ENCODE data around the gene RNF31. TPM values are rescaled to one million over a fixed set of nuclear protein-coding genes. Genes with fewer than 3 reads are reported as not detected.

The RNF31 gene
- total RNA-seq, 2 experiments from 2014 or later: 129 to 149 TPM

DNA sequence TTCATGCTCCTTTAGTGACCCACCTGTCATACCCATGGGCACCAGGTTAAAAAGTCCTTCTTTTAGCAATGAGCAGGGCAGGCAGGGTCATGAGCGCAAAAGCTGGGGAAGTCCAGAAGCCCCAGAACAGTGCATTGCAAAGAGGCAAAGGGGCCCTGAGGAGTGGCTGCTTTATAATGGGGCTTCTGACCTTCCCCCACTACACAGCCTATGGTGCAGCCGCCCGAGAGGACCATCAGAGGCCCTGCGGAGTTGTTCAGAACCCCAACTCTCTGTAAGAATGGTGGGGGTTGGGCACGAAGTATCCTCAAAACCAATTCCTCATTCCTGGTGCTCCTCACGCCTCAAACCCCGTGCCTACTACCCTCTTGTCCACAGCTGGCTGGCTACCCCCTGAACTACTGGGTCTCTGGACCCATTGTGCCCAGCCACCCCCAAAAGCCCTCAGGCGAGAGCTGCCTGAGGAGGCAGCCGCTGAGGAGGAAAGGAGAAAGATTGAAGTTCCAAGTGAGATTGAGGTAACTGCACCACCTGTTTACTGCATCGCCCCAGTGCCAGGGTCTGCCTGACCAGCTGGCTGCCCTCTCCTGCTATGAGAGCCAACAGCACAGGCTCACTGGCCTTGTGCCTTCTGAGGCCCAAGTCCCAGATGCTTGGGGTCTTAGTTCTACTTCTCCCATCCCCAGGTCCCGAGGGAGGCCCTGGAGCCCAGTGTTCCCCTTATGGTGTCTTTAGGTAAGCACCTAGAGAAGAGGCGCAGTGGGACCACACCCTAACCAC, 31.3 kb downstream of the RNF31 start:
- DNase-seq (no peak), ATAC-seq (no peak)
- Mint-ChIP-seq H3K4me3 (no peak overlapping the region), H3K9me3 (ENCODE audit: low read depth) (no peaks in the 10 kb centered on the region), H3K4me1 (peaks cover 8% of the 10 kb centered on the region), H3K27ac (peak overlapping the region; percentile 19), H3K36me3 (peaks cover 27% of the 10 kb centered on the region), H3K27me3 (no peaks in the 10 kb centered on the region)
- CTCF ChIA-PET: interaction anchor here (0.8 to 1.4 kb wide), 3 partner anchors 8 to 17 kb away, joined by 3 to 9 read pairs (median 4); partner anchors contain the start of gene IRF9

DNA sequence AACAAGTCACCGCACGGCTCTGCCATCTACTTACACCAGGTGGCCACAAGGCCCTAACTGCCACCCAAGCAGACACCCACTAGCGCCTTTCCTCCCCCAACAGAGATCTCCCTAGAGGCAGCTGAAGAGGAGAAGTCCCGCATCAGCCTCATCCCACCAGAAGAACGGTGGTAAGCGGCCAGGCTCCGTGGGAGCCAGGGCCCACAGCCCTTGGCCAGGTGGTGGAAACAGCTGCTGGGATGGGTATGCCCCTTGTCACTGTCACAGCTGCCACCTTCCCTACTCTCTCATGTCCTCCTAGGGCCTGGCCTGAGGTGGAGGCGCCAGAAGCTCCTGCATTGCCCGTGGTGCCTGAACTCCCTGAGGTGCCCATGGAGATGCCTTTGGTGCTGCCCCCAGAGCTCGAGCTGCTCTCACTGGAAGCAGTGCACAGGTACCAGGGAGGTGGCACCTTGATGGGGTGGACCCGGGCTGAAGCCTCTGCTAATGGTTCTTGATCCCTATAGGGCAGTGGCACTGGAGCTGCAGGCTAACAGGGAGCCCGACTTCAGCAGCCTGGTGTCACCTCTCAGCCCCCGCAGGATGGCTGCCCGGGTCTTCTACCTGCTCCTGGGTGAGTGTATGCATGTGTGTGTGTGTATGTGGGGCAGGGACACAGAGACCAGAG, 32.1 kb downstream of the RNF31 start:
- no peak for DNase-seq
- peaks cover 25% of the 10 kb centered on the region for H3K36me3 Mint-ChIP-seq
- no peak for ATAC-seq
- CTCF ChIA-PET: interaction anchor here (0.8 to 1.4 kb wide), 4 partner anchors 8 to 56 kb away, joined by 3 to 9 read pairs (median 4); partner anchors contain the start of gene IRF9
- no peaks in the 10 kb centered on the region for H3K9me3 Mint-ChIP-seq (ENCODE audit: low read depth)
- no peak overlapping the region for H3K4me3 Mint-ChIP-seq
- no peak overlapping the region for H3K27ac Mint-ChIP-seq
- peaks cover 6% of the 10 kb centered on the region for H3K4me1 Mint-ChIP-seq
- no peaks in the 10 kb centered on the region for H3K27me3 Mint-ChIP-seq

- ATAC-seq (no peak), DNase-seq (no peak)
- Mint-ChIP-seq H3K27me3 (no peaks in the 10 kb centered on the region), H3K27ac (no peak overlapping the region), H3K4me3 (no peak overlapping the region), H3K4me1 (peaks cover under 1% of the 10 kb centered on the region), H3K9me3 (ENCODE audit: low read depth) (no peaks in the 10 kb centered on the region), H3K36me3 (peaks cover 21% of the 10 kb centered on the region)
- CTCF ChIA-PET: interaction anchor here (0.9 to 2.1 kb wide), 5 partner anchors 7 to 128 kb away, joined by 3 to 9 read pairs (median 4); partner anchors contain the start of genes CIDEB and IRF9
Measured at GRCh38 chr14:24179961-24180796, 32.9 kb downstream of the RNF31 start.

- CTCF ChIA-PET: interaction anchor here (0.7 to 2.1 kb wide), 4 partner anchors 11 to 126 kb away, joined by 3 to 6 read pairs (median 4); partner anchors contain the start of genes CIDEB and IRF9
- no peak overlapping the region for H3K4me3 Mint-ChIP-seq
- H3K36me3 Mint-ChIP-seq: peaks cover 23% of the 10 kb centered on the region
- no peaks in the 10 kb centered on the region for H3K27me3 Mint-ChIP-seq
- ATAC-seq (no peak), DNase-seq (no peak)
- peaks cover 2% of the 10 kb centered on the region for H3K4me1 Mint-ChIP-seq
- H3K27ac Mint-ChIP-seq: no peak overlapping the region
- no peaks in the 10 kb centered on the region for H3K9me3 Mint-ChIP-seq (ENCODE audit: low read depth)
Measured at GRCh38 chr14:24181371-24182077, 34.2 kb downstream of the RNF31 start.

DNA sequence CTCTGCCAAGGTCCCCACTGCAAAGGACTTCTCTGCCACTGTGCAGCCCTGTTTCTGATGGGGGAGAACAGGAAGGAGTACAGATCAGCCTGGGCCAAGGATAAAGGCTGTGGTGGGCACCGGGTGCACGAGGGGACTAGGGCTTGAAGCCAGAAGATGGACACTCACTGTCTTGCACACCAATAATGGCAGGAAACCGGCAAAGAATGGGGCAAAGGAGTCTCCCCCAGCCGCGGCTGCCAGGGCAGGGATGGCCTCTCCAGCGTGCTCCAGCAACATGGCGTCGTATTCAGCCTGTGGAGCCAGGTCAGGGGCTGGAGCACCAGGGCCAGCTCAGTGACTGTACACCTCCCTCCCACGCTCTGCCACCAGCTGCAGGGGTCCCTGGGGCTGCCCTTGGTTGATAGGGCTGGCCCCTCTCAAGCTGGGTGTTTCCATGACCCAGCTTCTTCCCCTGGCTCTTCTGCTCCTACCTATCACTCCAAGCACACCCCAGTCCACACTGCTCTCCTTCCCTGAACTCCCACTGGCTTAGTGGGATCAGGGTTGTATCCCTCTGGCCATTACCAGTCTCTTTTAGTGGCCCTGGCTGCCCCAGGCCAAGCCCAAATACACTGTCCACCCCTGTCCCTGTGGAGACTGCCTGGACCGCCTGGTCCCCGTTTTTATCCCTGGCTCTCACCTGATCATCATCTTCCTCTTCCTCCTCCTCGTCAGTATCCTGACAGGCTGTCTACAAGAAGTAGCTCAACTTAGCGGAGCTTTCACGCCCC, 35.0 kb downstream of the RNF31 start:
- ATAC-seq (no peak), DNase-seq (no peak)
- Mint-ChIP-seq H3K9me3 (ENCODE audit: low read depth) (no peaks in the 10 kb centered on the region), H3K36me3 (peaks cover 16% of the 10 kb centered on the region), H3K27ac (no peak overlapping the region), H3K27me3 (no peaks in the 10 kb centered on the region), H3K4me3 (no peak overlapping the region), H3K4me1 (peaks cover 8% of the 10 kb centered on the region)
- CTCF ChIA-PET: interaction anchor here (1.4 to 2.1 kb wide), 2 partner anchors 21 to 126 kb away, joined by 5 to 6 read pairs; partner anchors contain the start of genes CIDEB and IRF9

DNA sequence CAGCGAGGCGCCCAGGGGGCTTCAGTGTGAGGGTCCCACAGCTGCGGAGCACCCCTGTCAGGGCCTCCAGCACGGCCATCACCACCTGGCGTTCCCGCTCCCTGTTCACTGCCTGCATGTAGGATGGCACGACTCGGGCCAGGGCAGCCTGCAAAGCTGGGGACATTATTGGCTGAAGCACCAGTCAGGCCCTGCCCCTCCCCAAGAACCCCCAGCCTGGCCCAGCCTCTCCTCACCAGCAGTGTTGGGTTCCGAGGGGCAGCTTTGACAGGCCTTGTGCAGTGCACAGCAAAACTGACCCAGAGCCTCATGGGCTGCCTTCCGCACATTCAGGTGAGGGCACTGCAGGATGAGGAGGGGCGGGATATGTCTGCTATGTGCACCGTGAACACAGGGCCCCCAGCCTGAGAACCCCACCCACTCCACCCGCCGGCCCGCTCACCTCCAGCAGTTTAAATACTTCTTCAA, 35.8 kb downstream of the RNF31 start:
- H3K27ac Mint-ChIP-seq: no peak overlapping the region
- CTCF ChIA-PET: no interaction called here
- no peaks in the 10 kb centered on the region for H3K9me3 Mint-ChIP-seq (ENCODE audit: low read depth)
- peaks cover 14% of the 10 kb centered on the region for H3K4me1 Mint-ChIP-seq
- DNase-seq (no peak), ATAC-seq (no peak)
- no peaks in the 10 kb centered on the region for H3K27me3 Mint-ChIP-seq
- H3K4me3 Mint-ChIP-seq: no peak overlapping the region
- H3K36me3 Mint-ChIP-seq: peaks cover 16% of the 10 kb centered on the region

DNA sequence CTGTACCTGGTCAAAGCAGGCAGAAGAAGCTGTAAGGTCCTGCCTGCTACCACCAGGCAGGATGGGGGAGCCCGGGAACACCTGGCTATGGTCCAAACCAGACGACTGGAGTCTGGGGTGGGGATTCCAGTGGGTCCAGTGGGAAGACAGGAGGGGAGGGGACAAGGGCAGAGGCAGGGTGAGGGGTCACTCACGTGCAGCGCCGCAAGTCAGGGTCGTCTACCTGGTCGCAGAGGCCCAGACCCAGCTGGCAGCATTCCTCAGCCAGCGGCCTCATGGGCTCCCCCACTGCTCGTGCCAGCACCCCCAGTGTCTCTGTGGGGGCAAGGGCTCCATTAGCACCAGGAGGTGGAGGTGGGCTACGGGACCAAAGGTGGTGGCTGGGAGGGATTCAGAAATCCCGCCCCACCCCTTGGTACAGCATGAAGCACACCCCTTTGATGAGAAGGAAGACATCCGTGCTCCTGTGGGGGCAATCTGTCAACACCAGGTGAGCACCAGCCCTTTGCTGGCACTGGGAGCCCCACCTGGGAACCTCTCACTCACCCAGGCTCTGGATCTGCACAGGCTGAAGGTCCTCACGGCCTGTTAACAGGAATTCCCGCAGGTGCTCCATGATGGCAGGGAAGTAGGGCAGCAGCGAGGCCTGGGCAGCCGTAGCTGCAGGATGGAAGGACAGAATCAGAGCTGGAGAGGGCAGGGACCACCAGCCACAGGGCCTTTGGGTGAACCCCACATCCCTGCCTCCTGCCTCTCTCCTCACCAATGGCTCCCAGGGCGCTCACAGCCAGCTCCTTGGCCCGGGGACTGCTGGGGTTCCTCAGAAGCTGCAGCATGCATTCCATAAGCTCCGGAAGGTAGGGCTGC, 37.0 kb downstream of the RNF31 start:
- H3K36me3 Mint-ChIP-seq: peaks cover 12% of the 10 kb centered on the region
- no peaks in the 10 kb centered on the region for H3K9me3 Mint-ChIP-seq (ENCODE audit: low read depth)
- CTCF ChIA-PET: no interaction called here
- H3K4me3 Mint-ChIP-seq: no peak overlapping the region
- no peak for DNase-seq
- no peak overlapping the region for H3K27ac Mint-ChIP-seq
- H3K4me1 Mint-ChIP-seq: peaks cover 22% of the 10 kb centered on the region
- no peaks in the 10 kb centered on the region for H3K27me3 Mint-ChIP-seq
- no peak for ATAC-seq

- Mint-ChIP-seq H3K9me3 (ENCODE audit: low read depth) (no peaks in the 10 kb centered on the region), H3K4me3 (no peak overlapping the region), H3K4me1 (peaks cover 28% of the 10 kb centered on the region), H3K27me3 (no peaks in the 10 kb centered on the region), H3K27ac (no peak overlapping the region), H3K36me3 (peaks cover 12% of the 10 kb centered on the region)
- ATAC-seq: no peak
- no peak for DNase-seq
- CTCF ChIA-PET: interaction anchor here (0.9 kb wide), 1 partner anchor 12 kb away, joined by 3 read pairs; no protein-coding TSS in a partner anchor
Measured at GRCh38 chr14:24185026-24185425, 37.7 kb downstream of the RNF31 start.

GRCh38 chr14:24185741-24186140, 38.4 kb downstream of the RNF31 start:
- Mint-ChIP-seq H3K27me3 (no peaks in the 10 kb centered on the region), H3K4me1 (peaks cover 32% of the 10 kb centered on the region), H3K4me3 (no peak overlapping the region), H3K36me3 (peaks cover 10% of the 10 kb centered on the region), H3K27ac (peak overlapping the region; percentile 8), H3K9me3 (ENCODE audit: low read depth) (no peaks in the 10 kb centered on the region)
- CTCF ChIA-PET: interaction anchor here (0.9 kb wide), 1 partner anchor 13 kb away, joined by 3 read pairs; no protein-coding TSS in a partner anchor
- no peak for ATAC-seq
- DNase-seq: no peak

DNA sequence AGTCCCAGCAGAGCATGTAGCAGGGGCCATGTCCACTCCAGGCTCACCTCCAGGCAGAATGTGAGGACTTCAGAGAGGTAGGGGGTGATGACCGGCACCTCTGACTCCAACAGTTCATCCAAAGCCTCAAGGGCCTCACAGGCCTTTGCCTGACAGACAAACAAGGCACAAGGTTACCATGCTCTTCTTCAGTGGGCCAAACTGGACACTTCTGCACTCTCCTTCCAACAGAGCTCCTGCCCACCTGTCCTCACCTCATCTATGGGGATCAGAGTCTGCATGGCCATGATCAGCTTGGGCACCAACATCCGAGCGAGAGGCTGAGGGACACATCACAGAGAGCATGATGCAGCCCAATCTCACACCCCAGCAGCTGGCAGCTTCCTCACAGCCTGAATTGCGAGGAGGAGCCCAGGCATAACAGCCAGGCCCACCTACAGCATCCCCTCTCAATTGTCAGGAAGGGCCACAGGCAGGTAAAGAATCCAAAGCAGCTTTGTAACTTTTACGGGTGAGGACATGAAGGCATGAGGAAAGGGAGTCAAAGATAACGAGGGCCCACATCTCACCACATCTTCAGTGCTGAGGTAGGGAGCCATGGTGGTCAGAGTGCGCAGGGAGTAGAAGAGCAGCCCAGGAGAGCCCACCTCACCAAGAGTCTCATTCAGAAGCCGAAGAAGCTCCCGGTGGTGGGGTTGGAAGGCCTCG, 39.7 kb downstream of the RNF31 start:
- H3K27me3 Mint-ChIP-seq: no peaks in the 10 kb centered on the region
- H3K4me1 Mint-ChIP-seq: peaks cover 36% of the 10 kb centered on the region
- no peak overlapping the region for H3K27ac Mint-ChIP-seq
- ATAC-seq (no peak), DNase-seq (no peak)
- CTCF ChIA-PET: interaction anchor here (0.6 to 2.0 kb wide), 4 partner anchors 8 to 386 kb away, joined by 3 to 9 read pairs (median 3); partner anchors contain the start of gene IRF9
- peaks cover 11% of the 10 kb centered on the region for H3K36me3 Mint-ChIP-seq
- H3K4me3 Mint-ChIP-seq: peak overlapping the region; percentile 37
- no peaks in the 10 kb centered on the region for H3K9me3 Mint-ChIP-seq (ENCODE audit: low read depth)

GRCh38 chr14:24187539-24187915, 40.2 kb downstream of the RNF31 start:
- peak overlapping the region; percentile 82 for H3K4me3 Mint-ChIP-seq
- H3K9me3 Mint-ChIP-seq (ENCODE audit: low read depth): no peaks in the 10 kb centered on the region
- no peak for DNase-seq
- no peak for ATAC-seq
- H3K4me1 Mint-ChIP-seq: peaks cover 42% of the 10 kb centered on the region
- no peaks in the 10 kb centered on the region for H3K27me3 Mint-ChIP-seq
- peak overlapping the region; percentile 74 for H3K27ac Mint-ChIP-seq
- CTCF ChIA-PET: interaction anchor here (1.0 to 2.0 kb wide), 3 partner anchors 8 to 146 kb away, joined by 3 to 9 read pairs (median 3); partner anchors contain the start of gene IRF9
- H3K36me3 Mint-ChIP-seq: peaks cover 15% of the 10 kb centered on the region

Measured in activated CD8-positive, alpha-beta memory T cell treated with anti-CD3 and anti-CD28 coated beads, Interleukin-2, amount 10 ng/mL, durations not matched to agents 7 days and 5 days (primary cell).